GM15510 (cell line): ENCODE results near the gene DCLK1.

Experiments
- POLR2A ChIP-seq: IDR thresholded peaks from 3 replicates; pipeline ENCODE4 v1.6.1; 2011; ENCODE audit warnings: borderline replicate concordance; ENCODE audit not compliant: insufficient read length; ENCODE audit errors: extremely low read depth

Gene DCLK1

DNA sequence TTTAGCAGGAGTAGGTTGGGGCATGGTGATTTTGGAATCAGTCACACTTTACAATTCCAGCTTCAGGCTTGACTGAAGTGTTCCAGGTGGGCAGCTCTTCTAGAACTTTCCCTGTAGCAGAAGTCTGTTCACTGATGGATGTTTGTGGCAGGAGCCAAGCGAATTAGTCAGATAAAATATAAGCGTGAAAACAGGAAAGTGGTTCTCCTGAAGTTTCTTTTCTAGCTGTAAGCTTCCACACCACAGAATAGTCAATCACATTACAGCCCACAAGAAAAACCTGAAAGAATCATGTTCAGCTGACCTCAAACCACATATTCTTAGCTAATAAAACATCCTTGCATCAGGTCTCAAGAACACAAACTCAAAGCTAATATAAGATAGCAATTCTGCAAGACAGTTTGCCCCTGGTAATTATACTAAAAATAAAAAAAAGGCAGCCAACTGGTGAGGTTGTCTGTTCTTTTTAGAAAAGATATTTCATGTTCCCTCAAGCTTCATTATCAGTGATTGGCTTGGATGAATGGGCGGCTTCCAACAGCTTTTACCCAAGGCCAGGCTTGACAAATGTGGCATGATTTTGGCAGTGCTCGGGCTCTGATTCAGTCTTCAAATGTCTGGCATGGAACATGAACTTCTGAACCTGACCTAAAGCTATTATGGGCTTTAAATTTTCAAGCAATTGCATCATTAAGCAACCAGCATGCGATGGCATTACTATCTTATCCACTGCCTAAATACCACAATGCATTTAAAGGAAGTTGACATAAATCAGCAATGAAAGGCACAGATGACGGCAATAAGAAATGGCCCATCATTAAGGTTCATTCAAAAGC lies 136.8 kb downstream of the DCLK1 start:
- no peak for TF ChIP-seq POLR2A

DNA sequence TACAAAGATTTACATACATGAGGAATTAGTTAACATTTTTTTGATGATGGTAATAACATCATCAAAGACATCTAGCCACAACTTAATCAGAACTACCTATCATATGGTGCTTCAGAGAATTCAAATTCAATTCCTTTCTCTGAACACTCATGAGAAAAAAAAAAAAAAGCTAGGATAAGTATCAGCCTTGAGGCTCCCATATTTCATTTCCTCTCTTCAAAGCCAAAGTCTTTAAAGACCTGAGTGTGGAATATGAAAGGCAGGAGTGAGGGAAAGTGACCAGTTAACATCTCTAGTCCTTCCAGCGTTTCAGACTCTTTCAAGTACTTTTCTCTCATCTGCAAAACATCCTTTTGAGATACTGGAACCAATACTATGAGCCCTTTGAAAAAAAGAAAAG lies 137.5 kb downstream of the DCLK1 start:
- TF ChIP-seq POLR2A: no peak

DNA sequence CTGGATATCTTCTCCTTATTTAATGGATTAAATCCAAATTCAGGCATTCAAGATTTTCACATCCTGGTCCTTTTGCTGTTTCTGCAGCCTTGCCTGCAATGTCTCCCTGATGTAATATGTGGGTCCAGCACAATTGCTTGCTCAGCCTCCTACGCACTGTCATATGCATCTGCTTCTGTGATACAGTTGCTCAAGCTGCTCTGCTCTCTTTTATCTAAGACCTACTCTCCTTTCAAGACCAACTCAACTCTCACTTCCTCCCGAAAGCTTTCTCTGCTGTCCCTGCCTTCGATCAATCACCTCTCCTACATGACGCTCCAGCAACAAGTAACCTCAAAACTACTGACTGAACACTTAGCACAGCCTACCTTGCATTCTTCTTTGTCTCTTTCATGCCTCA lies 138.2 kb downstream of the DCLK1 start:
- TF ChIP-seq POLR2A: no peak

DNA sequence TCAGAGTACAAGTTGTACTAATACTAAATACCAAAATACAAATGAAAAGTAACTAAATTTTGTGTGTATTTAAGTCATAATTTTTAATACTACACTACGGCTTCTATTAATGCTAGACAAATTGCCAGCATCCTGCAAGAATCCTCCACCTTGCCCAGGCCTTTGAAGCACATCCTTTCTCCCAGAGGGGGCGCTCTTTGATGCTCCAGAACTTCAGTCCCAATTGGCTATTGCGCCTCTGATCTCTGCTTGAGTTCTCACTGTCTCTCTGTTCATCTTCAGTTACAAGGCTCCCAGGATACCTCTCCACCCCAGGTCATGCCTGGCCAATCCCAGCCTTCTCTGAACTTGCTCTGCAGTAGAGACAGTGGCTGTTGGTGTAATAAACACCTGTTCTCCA lies 141.0 kb downstream of the DCLK1 start:
- no peak for TF ChIP-seq POLR2A

DNA sequence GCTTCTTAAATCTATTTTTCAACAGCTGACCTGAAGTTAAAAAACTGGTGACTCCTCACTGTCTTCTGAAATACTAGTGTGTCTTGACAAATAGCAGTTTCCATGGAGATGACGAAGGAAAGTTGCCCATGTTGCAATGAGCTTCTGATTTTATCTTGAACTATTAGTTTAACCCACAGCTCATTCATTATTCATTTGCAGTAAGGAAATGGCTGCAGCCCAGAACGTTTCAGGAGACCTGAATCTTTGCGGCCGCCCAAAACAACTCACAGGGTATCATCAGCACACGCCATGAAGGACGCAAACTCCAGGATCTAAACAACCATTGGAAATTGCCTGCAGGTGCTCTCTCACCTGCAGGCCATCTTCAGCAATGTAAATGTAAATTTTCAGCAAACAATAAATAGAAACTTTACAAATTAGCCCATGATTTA lies 142.5 kb downstream of the DCLK1 start:
- no peak for TF ChIP-seq POLR2A

DNA sequence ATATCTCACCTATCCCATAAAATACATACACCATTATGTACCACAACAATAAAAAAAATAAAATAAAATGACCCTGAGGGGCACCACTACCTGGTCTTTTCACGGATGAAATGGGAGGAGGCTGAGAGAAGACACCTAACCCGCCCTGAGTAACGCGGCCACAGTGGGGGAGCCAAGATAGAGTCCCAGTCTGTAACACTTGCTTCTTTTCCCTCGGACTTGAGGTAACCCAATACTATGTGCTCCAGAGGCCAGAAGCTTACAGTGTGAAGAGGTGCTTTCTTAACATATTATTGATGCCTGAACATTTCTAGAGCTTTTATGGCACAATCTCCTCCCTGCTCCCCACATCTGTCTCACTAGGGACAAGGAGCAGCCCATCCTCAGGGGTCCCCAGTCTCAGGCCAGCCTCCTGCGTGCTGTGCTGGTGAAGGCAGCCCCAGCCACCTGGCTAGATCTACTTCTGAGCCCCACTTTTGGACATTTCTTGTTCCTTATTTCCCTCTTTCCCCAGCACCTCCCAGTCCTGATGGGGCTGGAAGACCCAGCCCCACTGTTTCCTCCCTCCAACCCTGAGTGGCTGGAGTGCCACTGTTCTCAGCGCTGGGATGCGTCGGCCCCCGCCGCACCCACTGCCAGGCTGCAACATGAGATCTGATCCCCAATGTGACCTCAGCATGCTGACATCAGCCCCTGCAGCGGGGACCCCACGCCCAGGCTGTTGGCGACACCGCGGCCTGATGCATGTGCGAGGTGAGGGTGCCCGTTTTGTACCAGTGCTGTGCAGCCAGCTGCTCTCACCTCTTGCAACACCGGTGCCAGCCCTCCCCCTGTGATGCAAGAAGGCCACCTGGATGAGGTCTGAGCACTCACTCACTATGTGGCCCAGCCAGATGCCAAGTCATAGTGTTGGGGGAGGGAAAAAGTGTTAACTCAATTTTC lies 143.3 kb downstream of the DCLK1 start:
- no peak for TF ChIP-seq POLR2A

DNA sequence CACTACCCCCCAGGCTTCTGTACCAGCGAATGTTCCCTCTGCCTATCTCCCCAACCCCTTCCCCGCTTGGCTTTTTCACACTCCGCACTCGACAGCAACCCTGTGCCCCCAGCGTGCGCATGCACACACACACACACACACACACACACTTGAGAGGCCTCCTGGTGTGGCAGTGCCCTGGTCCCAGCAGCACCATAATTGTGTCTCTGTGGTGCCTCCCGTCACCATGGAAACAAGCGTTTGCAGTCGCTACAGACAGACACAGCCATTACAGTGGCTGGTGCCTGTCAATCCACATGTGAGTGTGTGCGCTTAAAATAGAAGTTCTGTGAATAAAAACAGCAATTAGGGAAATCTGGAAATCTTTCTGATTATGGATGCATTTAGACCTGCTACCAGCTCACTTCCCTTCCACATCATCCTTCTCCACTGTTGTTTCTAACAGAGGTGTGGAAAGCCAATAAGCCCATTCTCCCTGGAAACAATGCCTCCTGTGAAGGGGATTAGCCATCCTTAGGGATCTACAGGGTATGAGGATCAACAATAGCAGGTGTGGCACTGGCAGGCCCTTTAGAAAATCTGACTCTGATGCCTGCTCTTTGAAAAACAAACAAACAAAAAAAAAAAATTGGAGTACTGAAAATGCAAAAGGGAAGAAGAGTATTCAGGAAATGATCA lies 146.3 kb downstream of the DCLK1 start:
- no peak for TF ChIP-seq POLR2A

DNA sequence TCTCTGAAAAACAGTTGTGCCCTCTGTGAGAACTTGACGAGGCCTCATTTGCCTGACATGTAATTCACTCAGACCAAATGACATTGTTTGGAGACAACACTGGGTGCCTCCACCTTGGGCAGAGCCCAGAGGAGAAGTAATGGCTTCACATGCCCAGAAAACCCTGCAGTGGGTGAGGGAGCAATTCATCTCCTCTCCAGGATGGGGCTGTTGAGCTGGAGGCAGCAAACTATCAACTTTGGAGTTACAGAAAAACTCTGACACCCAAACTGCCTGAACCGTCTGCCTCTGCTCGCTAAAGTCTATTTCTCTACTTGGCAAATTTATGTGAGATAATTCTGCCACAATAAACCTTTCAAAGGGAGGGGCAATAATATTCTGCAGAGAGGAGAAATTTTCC lies 146.9 kb downstream of the DCLK1 start:
- no peak for TF ChIP-seq POLR2A

DNA sequence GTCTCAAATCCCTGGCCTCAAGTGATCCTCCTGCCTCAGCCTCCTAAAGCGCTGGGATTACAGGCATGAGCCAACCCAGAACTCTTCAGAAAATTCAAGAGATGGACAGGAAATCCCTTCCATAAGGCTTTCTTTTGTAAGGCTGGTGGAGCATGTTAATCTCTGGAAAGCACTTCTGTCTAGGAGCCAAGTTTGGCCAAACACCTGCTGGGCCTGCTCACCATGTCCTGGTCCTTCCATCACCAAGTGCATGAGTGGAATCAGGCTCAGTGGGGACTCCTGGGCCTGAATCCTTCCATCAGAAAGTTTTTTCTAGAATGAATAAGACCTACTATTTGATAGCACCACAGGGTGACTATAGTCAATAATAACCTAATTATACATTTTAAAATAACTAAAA lies 148.0 kb downstream of the DCLK1 start:
- TF ChIP-seq POLR2A: no peak

DNA sequence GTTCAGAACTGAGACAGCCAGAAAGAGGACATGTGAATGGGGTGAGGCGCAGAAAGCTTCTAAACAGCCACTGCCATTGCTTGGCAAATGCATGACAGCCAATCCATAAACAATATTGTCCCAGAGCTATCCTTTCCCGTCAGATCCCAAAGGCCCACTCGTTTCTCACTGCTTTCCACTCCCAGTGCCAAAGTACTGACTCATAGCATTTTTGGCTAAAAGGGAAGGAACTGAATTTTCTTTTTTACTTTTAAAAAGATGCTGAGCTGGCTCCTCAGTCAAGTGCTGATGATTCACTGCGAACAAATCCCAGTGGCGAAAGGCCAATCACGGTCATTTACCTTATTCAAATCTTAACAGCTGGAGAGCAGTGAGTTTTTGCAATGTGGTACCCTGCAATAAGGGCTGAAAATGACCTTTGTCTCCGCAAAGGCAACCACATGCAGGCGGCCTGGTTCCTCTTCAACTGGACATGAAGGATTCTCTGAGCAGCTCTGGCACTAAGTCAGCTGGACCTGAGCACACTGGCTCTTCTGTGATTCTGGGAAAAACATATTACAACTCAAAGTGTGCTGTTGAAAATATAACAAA lies 151.7 kb downstream of the DCLK1 start:
- TF ChIP-seq POLR2A: no peak

DNA sequence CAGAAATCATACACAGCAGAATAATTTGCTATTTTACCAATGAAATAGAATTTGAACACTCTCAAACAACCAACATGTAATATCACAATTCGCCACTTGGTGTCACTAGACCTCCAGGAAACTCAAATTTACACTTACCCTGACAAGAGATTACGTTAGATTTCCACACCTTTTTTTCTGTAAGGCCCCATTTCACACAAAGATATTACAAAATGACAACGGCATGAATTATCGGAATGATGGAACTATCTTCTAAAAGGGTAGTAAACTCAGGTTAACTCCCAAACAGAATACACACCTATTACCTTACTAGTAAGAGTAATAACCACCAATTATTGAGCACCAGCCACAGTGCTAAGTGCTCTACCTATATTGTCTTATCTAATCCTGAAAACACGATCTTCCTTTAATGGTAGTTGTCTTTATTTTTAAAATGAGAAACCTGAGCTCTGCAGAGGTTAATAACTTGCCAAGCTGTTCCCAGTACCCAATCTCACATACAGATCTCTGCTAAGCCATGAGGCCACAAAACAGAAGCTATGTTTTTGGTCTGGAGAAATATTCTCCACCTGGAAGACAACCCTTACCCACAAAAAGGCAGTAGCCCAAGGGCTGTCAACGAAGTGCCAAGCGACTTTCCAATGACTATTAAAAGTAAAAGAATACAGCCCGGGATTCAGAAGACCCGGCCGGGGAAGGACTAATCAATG lies 152.4 kb downstream of the DCLK1 start:
- no peak for TF ChIP-seq POLR2A

DNA sequence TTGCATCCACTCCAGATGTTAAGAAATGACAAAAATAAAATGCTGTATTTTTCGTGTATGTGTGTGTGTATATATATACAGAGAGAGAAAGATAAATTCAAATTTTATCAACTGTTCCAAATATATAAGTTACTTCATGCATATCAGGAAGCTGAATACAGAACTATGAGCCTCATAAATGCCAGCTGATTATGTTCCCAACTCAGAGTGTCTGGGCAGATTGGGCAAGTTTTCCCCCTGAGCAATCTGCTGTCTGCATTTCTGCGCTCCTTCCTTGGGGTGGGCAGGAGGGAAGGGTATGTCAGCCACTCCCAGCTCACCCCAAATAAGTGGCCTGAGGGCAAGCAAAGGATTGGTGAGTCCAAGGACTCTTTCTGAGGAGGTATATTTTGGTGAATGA lies 154.1 kb downstream of the DCLK1 start:
- no peak for TF ChIP-seq POLR2A

DNA sequence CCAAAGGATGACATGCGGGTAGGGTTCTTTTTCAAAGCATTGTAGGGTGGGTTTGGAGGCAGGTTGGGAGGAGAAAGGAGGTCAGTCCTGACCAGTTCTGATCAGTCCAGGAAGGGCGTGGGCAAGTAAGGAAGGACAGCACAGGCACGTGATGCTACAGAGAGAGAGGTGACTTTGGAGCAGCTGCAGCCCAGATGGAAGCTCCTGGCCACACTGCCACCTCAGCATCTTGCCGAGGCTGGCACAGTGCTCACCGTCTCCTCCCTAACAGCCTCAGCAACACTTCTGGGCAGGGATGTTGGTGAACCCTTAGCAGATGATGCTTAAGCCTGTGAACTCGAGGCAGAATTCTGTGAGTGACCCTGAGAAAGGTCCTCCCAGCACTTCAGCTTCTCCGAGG lies 155.1 kb downstream of the DCLK1 start:
- TF ChIP-seq POLR2A: no peak

DNA sequence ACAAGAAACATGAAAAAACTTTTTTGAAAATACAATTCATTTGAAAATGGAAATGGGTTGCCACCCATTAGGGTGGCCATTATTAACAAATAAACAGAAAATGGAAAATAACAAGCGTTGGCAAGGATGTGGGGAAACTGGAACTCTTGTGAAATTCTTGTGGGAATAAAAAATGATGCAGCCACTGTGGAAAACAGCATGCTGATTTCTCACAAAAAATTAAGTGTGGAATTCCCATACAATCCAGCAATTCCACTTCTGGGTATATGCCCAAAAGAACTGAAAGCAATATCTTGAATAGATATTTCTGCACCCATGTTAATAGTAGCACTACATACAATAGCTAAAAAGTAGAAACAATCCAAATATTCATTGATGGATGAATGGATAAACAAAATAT lies 165.2 kb downstream of the DCLK1 start:
- no peak for TF ChIP-seq POLR2A
